Esophagus squamous epithelium (tissue), 5 donors: ENCODE measurements around the gene CMTM7. TPM values are rescaled to one million over a fixed set of nuclear protein-coding genes. Genes with fewer than 3 reads are reported as not detected.
A peak's percentile ranks its signal among the peaks of the same experiment; 100 is the strongest.

ENCODE experiments used
- DNase-seq: peaks from one replicate; lab custom pipeline; 2025; lab: John Stamatoyannopoulos, UW
- H3K27ac ChIP-seq, 4 donors: fragments of 200-600 bp; sonication (generic); one replicate each; pipeline ENCODE4 v1.5.1; 2016 to 2019; ENCODE audit warnings: mild to moderate bottlenecking in 1 of 4
- H3K27me3 ChIP-seq, 4 donors: fragments of 200-600 bp; sonication (generic); 1 replicate in 3 of 4; 2 replicates in 1 of 4; pipeline versions ENCODE4 v1.5.1 to v1.6.0; 2017 to 2021; ENCODE audit warnings: antibody characterized with exemption in 1 of 4
- H3K36me3 ChIP-seq, 3 donors: fragments of 200-600 bp; sonication (generic); one replicate each; pipeline ENCODE4 v1.5.1; 2016 to 2019
- H3K4me1 ChIP-seq, 3 donors: fragments of 200-600 bp; sonication (generic); one replicate each; pipeline ENCODE4 v1.5.1; 2017 to 2019
- H3K4me3 ChIP-seq, 4 donors: fragments of 200-600 bp; sonication (generic); 1 replicate in 3 of 4; 2 replicates in 1 of 4; pipeline ENCODE4 v1.5.1; 2016 to 2019; ENCODE audit warnings: mild to moderate bottlenecking in 2 of 4, moderate library complexity in 1 of 4
- H3K9me3 ChIP-seq, 3 donors: fragments of 200-600 bp; sonication (generic); one replicate each; pipeline ENCODE4 v1.5.1; 2016 to 2019
- CTCF ChIP-seq, 6 experiments: fragments of 450-650 bp in 4 of 6; fragments of 200-600 bp in 2 of 6; sonication (generic) in 2 of 6; IDR thresholded peaks; one replicate each; pipeline ENCODE4 v1.5.1; 2016 to 2019; ENCODE audit warnings: antibody characterized with exemption in 6 of 6, mild to moderate bottlenecking in 4 of 6, moderate library complexity in 4 of 6
- POLR2A ChIP-seq, 4 donors: fragments of 450-650 bp; IDR thresholded peaks; one replicate each; pipeline ENCODE4 v1.6.1; 2017; ENCODE audit warnings: antibody characterized with exemption in 4 of 4, mild to moderate bottlenecking in 4 of 4, moderate library complexity in 3 of 4
- whole genome bisulfite sequencing, 2 donors: methylation state at CpG; one replicate each; pipeline ENCODE4 v1.1.5; 2018; 5-methylcytosine and 5-hydroxymethylcytosine counted together
- intact Hi-C: fragments of 100-400 bp; cut with DNase I; formaldehyde crosslinking; loops from one replicate; pipeline ENCODE4 v1.15.0; 2022
- total RNA-seq, 4 donors: library from RNA; depleted of rRNA; stranded (reverse); fragments of >200 nt; gene quantifications; one replicate each; pipeline ENCODE4 v1.1.0, GENCODE V29; 2016
- donor health status: DM: yes; HTN: yes; CAD: no.

Gene CMTM7
- total RNA-seq, 4 donors from 2014 or later = 0.35 to 6.7 (median 3.0) TPM; not detected in 1

DNA sequence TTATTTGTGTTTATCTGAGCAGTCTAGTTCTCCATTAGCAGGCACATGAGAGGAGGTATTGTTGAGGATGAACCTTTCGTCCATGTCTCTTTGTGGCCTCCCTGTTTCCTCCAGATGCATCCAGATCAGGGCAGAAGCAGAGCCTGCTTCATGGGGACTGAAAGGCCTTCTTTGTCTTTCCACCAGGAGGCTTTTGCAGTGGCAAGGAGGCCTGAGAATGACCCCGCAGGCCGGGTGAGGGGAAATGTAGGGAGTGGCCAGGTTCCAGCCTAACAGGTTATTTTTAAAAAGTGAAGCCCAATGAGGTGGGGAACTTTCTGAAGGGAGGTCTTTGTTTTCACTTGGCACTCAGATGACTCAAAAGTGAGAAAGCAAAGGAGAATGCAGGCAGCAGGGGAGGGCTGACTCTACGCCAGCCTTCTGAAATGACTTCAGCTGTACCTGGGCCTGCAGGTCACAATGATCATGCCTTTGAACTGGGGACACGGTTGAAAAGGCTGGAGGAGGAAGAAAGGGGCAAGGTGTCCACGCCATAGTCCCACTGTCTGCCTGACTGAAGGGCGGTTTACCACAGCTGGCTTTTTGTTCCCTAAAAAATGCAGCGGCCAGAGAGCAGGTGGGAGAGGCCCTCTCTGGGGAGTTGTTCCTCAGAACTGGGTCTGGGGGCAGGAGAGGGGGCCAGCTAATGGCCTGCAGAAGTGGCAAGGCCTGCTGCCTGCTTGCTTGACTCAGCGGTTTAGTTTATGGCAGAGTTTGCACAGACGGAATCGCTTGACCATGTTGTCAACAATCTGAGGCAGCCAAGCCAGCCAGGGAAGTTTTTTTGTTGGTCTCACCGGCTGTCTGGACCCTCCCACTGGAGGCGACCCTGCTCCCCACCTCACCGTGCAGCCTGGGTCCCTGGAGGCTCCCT, 28.7 kb downstream of the CMTM7 start:
- intact Hi-C loops = no loop called here
- H3K9me3 ChIP-seq = peaks cover 0 to 5% (median 0%) of the 10 kb centered on the region in 3 donors
- no peak overlapping the region for H3K4me3 ChIP-seq
- H3K36me3 ChIP-seq = no peaks in the 10 kb centered on the region
- H3K27ac ChIP-seq = peak overlapping the region; percentile 35 to 80 (median 56)
- H3K4me1 ChIP-seq = peaks cover 6 to 49% (median 23%) of the 10 kb centered on the region in 3 donors
- TF ChIP-seq CTCF (IDR thresholded peaks at IDR 0.05) = peak in 2 of 6 experiments; percentile 8 to 14
- TF ChIP-seq POLR2A (IDR thresholded peaks at IDR 0.05) = no peak
- DNase-seq = no peak
- peaks cover 0 to 90% (median 0%) of the 10 kb centered on the region in 4 donors for H3K27me3 ChIP-seq
- WGBS, 2 donors = 33 to 55% methylated on average over 11 of the region's 14 CpGs

DNA sequence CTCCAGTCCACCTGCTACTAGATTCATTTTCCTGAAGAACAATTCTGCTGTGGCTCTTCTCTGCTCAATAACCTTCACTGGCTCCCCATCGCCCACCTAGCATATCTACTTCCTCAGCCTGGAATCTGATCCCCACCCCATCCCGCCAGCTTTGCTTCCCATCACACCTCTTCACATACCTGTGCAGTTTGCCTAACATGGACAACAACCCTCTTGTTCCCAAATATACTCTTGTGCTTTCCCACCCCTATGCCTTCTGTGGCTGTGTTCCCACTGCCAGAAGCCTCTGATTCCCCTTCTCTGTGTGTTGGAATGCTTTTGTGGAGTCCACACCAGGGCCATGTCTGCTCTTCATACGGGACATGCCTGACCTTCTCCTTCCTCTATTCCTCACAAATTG, 29.5 kb downstream of the CMTM7 start:
- peaks cover 0 to 5% (median 0%) of the 10 kb centered on the region in 3 donors for H3K9me3 ChIP-seq
- DNase-seq = no peak
- H3K27ac ChIP-seq = peak overlapping the region; percentile 35 to 80 (median 56)
- 60 to 77% methylated on average over 3 of the region's 3 CpGs for WGBS, 2 donors
- intact Hi-C loops = no loop called here
- H3K4me1 ChIP-seq = peaks cover 6 to 49% (median 22%) of the 10 kb centered on the region in 3 donors
- H3K27me3 ChIP-seq = peaks cover 0 to 90% (median 0%) of the 10 kb centered on the region in 4 donors
- H3K36me3 ChIP-seq = no peaks in the 10 kb centered on the region
- H3K4me3 ChIP-seq = no peak overlapping the region
- no peak for TF ChIP-seq CTCF (IDR thresholded peaks at IDR 0.05)

DNA sequence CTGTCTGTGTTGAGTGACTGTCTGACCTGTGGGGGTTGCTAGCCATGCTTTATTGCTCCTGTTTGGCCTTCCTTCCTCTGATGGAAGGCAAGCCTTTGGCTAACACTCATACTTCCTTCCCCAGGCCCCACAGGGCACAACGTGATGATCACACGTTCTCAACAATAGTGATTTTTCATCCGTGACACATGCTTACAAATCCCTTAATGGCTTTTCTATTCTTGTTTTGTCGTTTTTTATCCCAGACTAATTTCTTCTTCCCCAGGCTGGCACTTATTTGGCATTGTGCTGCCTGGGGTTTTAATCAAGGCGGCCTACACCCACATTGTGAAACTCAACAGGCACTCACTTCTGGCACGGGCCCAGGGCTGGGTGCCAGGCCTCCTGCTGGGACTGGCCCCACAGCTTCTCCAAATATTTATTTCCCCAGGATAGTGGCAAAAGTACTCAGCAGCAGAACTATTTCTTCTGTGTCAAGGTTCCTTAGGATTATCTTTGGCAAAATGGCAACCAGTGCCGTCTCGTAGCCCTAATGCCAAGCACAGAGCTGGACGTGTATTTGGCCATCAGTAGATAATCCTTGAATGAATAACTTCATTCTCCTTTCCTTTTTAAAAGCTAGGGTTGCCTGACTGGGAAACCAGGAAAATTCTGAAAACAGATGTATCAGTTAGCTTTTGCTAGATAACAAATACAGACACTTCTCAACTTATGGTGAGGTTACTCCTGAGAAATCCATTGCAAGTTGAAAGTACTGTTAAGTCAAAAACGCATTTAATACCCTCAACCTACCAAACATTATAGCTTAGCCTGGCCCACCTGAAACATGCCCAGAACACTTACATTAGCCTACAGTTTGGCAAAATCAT, 30.6 kb downstream of the CMTM7 start:
- intact Hi-C loops = no loop called here
- no peaks in the 10 kb centered on the region for H3K36me3 ChIP-seq
- peaks cover 6 to 49% (median 22%) of the 10 kb centered on the region in 3 donors for H3K4me1 ChIP-seq
- H3K4me3 ChIP-seq = no peak overlapping the region
- peak; percentile 15 for DNase-seq
- H3K27ac ChIP-seq = peak overlapping the region; percentile 35 to 80 (median 56)
- peaks cover 0 to 5% (median 0%) of the 10 kb centered on the region in 3 donors for H3K9me3 ChIP-seq
- H3K27me3 ChIP-seq = peaks cover 0 to 90% (median 0%) of the 10 kb centered on the region in 4 donors
- WGBS, 2 donors = 18 to 20% methylated on average over 10 of the region's 10 CpGs
- TF ChIP-seq CTCF (IDR thresholded peaks at IDR 0.05) (peak in 1 of 6 experiments; percentile 12), POLR2A (IDR thresholded peaks at IDR 0.05) (no peak)

DNA sequence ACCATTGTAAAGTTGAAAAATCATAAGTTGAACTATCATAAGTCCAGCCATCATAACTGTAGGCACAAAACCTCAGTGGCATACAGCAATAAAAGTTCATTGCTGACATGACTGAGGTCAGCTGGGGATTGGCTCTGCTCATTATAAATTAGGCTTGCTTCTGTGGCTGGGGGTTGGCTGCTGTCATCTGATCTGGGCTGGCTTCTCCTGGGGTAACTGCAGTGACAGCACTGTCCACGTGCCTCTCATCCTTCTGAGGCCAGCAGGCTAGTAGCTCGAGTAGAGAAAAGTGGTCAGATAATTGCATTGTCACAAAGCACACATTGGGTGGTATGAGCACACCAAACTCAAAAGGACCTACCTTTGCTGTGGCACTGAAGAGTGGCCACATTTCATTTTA, 31.3 kb downstream of the CMTM7 start:
- H3K4me1 ChIP-seq = peaks cover 6 to 52% (median 22%) of the 10 kb centered on the region in 3 donors
- DNase-seq = no peak

More for the DNA sequence above, 31.3 kb downstream of the CMTM7 start:
- peak overlapping the region in 2 of 4 donors; percentile 49 to 80 for H3K27ac ChIP-seq
- H3K36me3 ChIP-seq = no peaks in the 10 kb centered on the region
- H3K4me3 ChIP-seq = no peak overlapping the region
- peaks cover 0 to 90% (median 0%) of the 10 kb centered on the region in 4 donors for H3K27me3 ChIP-seq
- H3K9me3 ChIP-seq = peaks cover 0 to 5% (median 0%) of the 10 kb centered on the region in 3 donors
- TF ChIP-seq POLR2A (IDR thresholded peaks at IDR 0.05) (no peak), CTCF (IDR thresholded peaks at IDR 0.05) (no peak)
- 56 to 78% methylated on average over 1 to 2 of the region's 2 CpGs for WGBS, 2 donors
- intact Hi-C loops = no loop called here
